GM11168 (cell line): ENCODE data around the gene RILPL2.
"Not testable (repeated sequence)": the region's sequence is repeated elsewhere in the genome, so short reads cannot be mapped to it uniquely, and the experiment has no call there.

Experiments
- in situ Hi-C: fragments of 300-500 bp; cut with MboI; formaldehyde crosslinking; loops from one replicate; pipeline ENCODE4 v1.12.0; 2022; ENCODE audit warnings: low sequenced_read_pairs; ENCODE audit not compliant: unreplicated experiment

Gene RILPL2

GRCh38 chr12:123388177-123388950 is 48.1 kb downstream of the RILPL2 start:
- in situ Hi-C loops: no loop called here

- in situ Hi-C loops: no loop called here
These were observed 48.8 kb downstream of the RILPL2 start for GRCh38 chr12:123387508-123388176.

GRCh38 chr12:123385536-123385935 is 50.9 kb downstream of the RILPL2 start:
- in situ Hi-C loops: not testable (repeated sequence)

GRCh38 chr12:123384994-123385376 is 51.5 kb downstream of the RILPL2 start:
- in situ Hi-C loops: no loop called here

GRCh38 chr12:123384318-123384993 is 52.0 kb downstream of the RILPL2 start:
- in situ Hi-C loops: no loop called here

GRCh38 chr12:123382684-123383083 is 53.8 kb downstream of the RILPL2 start:
- in situ Hi-C loops: no loop called here

- in situ Hi-C loops: no loop called here
These were observed 57.1 kb downstream of the RILPL2 start for GRCh38 chr12:123379391-123379790.

GRCh38 chr12:123372415-123372814 is 64.1 kb downstream of the RILPL2 start:
- in situ Hi-C loops: not testable (repeated sequence)

- in situ Hi-C loops: not testable (repeated sequence)
These were observed 64.7 kb downstream of the RILPL2 start for GRCh38 chr12:123371667-123372368.

GRCh38 chr12:123369229-123369628 is 67.3 kb downstream of the RILPL2 start:
- in situ Hi-C loops: no loop called here

- in situ Hi-C loops: not testable (repeated sequence)
These were observed 68.1 kb downstream of the RILPL2 start for GRCh38 chr12:123368431-123368830.

GRCh38 chr12:123367511-123367910 is 69.0 kb downstream of the RILPL2 start:
- in situ Hi-C loops: no loop called here
